ENCODE measurements around the gene COTL1.

Gene COTL1

GRCh38 chr16:84613408-84614072, 4.3 kb downstream of the COTL1 start:
- no peak for DNase-seq

DNA sequence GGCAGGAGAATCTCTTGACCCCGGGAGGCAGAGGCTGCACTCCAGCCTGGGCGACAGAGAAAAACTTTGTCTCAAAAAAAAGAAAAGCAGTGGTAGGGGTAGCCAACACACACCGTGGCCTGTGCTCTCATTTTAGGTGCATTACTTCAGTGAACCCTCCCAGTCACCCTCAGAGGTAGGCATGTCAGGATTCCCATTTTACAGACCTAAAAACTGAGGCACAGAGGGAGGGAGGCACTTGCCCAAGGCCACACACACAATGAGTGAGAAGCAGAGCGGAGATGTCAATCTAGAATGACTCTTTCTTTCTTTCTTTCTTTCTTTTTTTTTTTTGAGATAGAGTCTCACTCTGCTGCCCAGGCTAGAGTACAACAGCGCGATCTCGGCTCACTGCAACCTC, 5.2 kb downstream of the COTL1 start:
- no peak for DNase-seq

- no peak for DNase-seq
These were observed 6.8 kb downstream of the COTL1 start for GRCh38 chr16:84611041-84611440.

DNA sequence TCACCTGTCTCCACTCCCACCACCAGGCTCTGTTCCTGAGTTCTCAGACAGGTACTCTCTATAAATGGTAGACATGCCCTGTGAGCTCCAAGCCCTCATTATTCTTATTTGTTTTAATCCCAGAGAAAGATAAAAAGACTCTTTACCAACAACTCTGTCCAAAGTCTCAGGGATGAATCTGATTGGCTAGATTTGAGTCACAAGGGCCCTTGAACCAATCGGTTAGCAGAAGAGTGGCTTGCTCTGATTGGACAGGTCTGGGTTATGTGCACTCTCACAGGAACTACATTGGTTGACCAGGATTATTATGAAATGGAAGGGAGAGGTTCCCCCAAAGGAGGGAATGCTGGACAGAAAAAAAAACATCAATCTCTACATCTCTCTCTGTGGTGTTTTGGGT, 7.5 kb downstream of the COTL1 start:
- DNase-seq = no peak

GRCh38 chr16:84609563-84610177, 8.2 kb downstream of the COTL1 start:
- DNase-seq = no peak

DNA sequence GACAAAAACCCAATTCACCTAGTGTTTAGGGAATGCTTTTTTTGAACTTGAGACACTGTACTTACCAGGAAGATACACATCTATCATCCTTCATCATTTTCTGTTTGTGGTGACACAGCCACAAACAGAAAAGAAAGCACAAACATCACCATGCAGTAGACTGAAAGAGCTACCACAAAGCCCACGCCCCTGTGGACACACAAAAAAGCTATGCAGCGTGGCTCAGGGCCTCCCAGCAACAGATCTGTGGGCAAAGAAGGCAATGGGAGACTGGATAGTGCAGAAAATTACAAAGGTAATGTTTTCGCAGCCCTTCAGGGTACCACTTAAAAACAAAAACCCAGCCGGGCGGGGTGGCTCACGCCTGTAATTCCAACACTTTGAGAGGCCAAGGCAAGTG, 9.6 kb downstream of the COTL1 start:
- DNase-seq = no peak

- DNase-seq = no peak
These were observed 10.2 kb downstream of the COTL1 start for GRCh38 chr16:84607694-84608093.

- no peak for DNase-seq
These were observed 10.8 kb downstream of the COTL1 start for GRCh38 chr16:84607061-84607460.

- no peak for DNase-seq
These were observed 11.6 kb downstream of the COTL1 start for GRCh38 chr16:84606081-84606875.

GRCh38 chr16:84605339-84605848, 12.5 kb downstream of the COTL1 start:
- no peak for DNase-seq

GRCh38 chr16:84604477-84605013, 13.3 kb downstream of the COTL1 start:
- DNase-seq = no peak

- DNase-seq = no peak
These were observed 13.9 kb downstream of the COTL1 start for GRCh38 chr16:84603940-84604339.

DNA sequence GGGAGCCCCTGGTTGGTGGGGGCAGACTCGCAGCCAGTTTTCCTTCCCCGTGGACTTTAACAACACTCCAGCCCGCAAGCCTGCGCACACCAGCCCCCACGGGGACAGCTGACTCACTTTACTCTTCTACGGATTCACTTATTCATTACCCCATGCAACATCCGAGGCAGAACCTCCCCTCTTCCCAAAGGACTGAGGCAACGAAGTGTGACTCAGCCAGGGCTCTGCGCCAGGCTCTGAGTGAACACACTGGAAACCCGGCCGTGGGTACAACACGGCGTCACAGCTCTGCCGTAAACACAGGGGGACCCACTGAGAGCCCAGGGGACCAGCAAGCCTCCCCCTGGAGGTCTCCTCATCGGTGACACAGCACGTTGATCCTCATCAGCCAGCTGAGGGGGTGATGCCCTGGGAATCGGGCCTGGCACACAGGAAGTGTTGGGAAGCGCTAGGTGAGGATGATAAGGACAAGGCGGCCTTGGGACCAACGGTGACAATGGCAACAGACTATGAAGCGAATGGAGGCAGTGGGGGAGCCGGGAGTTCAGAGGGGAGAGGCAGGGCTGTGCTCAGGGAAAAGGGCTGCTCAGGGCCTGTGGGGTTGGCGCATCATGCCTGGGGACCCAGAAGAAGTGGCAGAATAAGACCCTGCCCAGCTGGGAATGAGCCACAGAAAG, 14.6 kb downstream of the COTL1 start:
- DNase-seq = no peak

DNA sequence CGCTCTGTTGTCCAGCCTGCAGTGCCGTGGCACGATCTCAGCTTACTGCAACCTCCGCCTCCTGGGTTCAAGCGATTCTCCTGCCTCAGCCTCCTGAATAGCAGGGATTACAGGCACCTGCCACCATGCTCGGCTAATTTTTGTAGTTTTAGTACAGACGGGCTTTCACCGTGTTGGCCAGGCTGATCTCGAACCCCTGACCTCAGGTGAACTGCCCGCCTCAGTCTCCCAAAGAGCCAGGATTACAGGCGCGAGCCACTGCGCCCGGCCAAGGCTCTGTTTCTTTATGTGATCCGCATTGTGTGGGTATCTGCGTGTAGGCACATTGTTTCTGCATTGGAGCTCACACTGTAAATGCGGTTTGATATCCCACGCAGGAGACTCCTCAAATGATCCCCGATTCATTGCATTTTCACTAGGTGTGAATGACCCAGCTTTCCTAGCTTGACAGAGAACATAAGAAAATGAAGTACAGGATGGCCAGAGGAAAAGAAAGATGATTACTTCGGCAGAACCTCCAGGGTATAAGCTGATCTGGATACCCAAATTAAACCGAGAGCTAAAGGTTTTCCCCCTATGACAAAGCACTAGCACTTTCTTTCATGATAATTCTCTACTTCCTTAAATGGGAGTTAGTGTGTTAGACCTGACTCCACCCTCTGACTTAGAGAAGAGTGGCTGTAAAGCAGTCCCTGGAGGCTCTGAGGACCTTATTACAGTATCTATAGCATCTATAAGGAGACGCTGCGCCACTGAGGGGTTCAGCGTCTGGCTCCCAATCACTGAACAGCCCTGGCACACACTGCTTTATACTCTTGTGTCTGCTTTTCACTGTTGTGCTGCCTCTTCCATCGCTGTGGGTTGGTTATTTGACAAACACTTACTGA, 17.3 kb downstream of the COTL1 start:
- DNase-seq = no peak

- DNase-seq = no peak
These were observed 18.2 kb downstream of the COTL1 start for GRCh38 chr16:84599521-84600202.

- no peak for DNase-seq
These were observed 19.5 kb downstream of the COTL1 start for GRCh38 chr16:84598360-84598759.

GRCh38 chr16:84597931-84598351, 19.9 kb downstream of the COTL1 start:
- no peak for DNase-seq

- no peak for DNase-seq
These were observed 20.4 kb downstream of the COTL1 start for GRCh38 chr16:84597528-84597896.

DNA sequence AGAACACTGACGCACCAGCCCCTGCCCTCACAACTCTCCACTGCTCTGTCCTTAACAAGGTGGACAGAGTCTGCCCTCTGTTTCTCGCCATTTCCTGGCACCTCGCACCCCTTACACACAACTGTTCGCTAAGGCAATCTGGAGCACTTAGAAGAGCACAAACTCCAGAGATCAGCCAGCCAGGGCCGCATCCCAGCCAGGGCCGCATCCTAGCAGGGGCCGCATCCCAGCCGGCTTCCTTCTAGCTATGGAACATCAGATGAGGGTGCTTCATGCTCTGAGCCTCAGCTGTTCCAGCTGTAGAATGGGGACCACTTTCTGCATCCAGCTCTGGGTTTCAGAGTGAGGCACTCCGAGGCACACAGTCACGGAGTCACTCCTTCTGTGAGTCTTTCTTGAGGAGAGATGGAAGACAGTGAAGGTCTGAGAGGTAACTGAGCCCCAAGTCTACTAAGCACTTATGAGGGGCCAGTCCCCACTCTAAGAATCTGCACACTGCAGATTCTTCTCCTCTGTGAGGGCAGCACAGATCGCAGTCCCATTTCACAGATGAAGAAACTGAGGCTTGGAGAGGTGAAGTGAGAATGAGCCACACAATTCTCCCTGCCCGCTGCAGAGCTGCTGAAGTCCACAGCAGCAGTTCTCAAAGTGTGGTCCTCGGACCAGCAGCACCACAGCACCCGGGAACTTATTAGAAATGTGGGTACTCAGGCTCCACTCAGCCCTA, 20.9 kb downstream of the COTL1 start:
- DNase-seq = no peak

GRCh38 chr16:84596161-84596560, 21.7 kb downstream of the COTL1 start:
- no peak for DNase-seq

GRCh38 chr16:84595052-84595481, 22.8 kb downstream of the COTL1 start:
- no peak for DNase-seq

Measured in NCI-H2029 treated with DMSO at 0.1 percent for 48 hours (cell line).